ENCODE measurements around the gene PLIN5.

Gene PLIN5

DNA sequence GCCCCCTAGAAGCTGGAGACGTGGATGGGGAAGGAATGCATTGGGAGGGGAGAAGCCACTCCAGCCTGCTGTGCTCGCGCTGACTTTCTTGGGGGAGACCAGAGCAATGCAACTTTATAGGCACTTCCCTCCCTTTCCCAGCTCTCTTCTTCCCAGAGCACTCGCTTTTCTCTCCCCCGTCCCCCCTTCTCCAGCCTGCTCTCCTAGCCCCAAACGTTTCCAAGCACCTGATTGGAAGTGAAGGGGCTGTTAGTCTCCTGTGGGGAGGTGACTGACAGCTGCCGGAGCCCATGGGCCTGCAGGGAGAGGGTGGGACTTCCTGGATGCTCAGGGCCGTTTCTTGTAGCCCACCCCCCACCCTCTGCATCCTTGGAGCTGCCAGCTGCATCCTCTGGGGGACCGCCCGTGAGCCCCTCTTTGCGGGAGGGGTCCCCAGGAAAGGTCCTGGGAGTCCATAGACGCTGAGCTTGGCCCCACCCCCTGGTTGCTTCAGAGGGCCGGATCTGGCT, 60.5 kb downstream of the PLIN5 start:
- DNase-seq = no peak

DNA sequence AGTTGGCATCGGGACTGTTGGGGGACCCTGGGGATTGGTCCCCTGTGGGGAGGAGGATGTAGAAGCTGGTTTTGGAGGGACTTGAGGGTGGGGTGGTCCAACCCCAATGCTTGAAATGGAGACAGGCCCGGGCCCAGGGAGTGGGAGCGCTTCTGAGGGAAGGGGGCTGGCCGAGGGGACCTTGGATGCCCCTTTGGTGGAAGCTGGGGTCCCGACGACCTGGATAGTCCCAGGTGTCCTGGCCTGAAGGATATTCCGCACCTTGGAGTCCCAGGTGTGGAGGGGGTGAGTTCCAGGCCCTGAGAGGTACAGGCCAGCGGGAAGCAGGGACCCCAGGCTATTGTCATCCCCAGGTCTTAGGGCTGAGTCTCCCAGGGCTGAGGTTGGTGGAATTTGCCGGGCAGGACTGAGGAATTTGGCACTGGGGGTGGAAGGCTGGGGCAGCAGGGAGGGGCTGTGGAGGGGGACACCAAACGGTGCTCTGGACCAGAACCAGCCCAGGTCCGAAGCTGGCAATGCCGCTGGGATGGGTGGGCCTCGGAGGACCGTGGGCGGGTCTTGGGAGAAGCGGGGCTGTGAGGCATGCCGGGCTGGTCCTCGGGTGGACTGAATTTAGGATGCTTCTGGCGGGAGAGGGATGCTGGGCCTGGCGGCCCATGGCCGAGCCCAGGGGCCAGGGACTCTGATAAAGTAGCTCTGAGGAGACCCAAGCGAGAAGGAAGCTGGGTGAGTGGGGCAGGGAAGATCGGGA, 61.1 kb downstream of the PLIN5 start:
- no peak for DNase-seq

DNA sequence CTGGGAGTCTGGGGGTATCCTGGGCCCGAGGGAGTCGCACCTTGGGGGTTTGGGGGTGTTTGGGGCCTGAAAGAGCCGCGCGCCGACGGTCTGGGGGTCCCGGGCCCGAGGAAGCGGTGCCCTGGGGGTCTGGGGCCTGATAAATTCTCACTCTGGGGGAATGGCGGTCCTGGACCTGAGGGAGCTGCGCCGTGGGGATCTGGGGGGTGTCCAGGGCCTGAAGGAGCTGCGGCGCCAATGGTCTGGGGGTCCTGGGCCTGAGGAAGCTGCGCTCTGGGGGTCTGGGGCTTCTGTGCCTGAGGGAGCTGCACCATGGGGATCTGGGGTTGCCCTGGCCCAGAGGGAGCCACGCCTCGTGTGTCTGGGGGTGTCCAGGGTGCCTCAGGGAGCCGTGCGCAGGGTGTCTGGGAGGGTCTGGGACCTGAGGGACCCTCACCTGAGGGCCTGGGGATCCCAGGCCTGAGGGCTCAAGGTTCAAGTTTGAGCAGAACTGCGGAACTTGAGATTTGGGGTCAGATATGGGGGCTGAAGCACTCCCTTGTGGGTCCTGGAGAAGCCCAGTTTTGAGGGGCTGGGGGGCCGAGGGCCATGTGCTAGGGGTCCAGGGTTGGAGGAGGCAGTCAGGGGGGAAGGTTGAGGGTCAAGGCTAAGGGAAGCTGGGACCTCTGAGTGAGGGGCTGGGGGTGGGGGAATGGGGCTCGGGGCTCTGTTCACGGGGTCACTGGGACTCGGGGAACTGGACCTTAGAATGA, 61.8 kb downstream of the PLIN5 start:
- DNase-seq = no peak
